GM18511 (cell line): ENCODE data around the gene FSTL3.

Source experiments
- ATAC-seq: cut with Tn5 transposase; IDR thresholded peaks from one replicate; pipeline ENCODE4 v1.9.1; 2021; ENCODE audit warnings: mild to moderate bottlenecking, moderate library complexity; ENCODE audit not compliant: unreplicated experiment

The FSTL3 gene

DNA sequence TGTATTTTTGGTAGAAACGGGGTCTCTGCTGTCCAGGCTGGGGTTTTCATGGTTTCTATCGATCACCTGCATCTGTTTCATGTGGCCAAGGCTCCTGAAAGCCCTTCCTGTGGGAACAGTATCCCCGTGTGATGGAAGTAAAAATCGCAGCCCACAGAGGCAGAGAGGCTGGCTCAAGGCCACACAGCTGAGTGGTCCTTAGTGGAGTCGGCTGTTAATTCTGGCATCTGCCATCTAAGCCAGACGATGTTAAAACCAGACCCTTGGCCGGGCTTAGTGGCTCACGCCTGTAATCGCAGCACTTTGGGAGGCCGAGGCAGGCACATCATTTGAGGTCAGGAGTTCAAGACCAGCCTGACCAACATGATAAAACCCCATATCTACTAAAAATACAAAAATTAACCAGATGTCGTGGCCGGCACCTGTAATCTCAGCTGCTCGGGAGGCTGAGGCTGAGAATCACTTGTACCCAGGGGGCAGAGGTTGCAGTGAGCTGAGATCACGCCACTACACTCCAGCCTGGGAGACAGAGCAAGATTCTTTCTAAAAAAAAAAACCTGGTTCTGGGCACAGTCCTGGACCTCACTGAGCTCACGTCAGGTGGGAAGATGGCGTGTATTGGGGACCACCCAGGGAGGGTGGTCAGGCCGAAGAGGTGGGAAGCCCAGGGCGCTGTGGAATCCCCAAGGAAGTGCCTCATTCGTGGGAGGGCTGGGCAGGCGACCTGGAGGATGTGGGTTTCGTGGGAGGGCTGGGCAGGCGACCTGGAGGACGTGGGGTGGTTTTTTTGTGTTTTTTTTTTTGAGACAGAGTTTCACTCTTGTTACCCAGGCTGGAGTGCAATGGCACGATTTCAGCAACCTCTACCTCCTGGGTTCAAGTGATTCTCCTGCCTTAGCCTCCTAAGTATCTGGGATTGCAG lies 56.2 kb downstream of the FSTL3 start:
- ATAC-seq: no peak
